ENCODE results near the gene KIFAP3.
A peak's percentile ranks its signal among the peaks of the same experiment; 100 is the strongest.
"Not testable (repeated sequence)": the region's sequence is repeated elsewhere in the genome, so short reads cannot be mapped to it uniquely, and the experiment has no call there.

The KIFAP3 gene

GRCh38 chr1:169884634-169885033, 189.9 kb downstream of the KIFAP3 start:
- DNase-seq, result no peak

GRCh38 chr1:169882039-169882511, 192.4 kb downstream of the KIFAP3 start:
- DNase-seq, result no peak

GRCh38 chr1:169879034-169879840, 195.3 kb downstream of the KIFAP3 start:
- DNase-seq, result no peak

- DNase-seq, result no peak
These were observed 196.0 kb downstream of the KIFAP3 start for GRCh38 chr1:169878498-169878897.

GRCh38 chr1:169877800-169878491, 196.5 kb downstream of the KIFAP3 start:
- DNase-seq, result no peak

GRCh38 chr1:169874229-169874628, 200.3 kb downstream of the KIFAP3 start:
- no peak for DNase-seq

GRCh38 chr1:169873582-169874199, 200.8 kb downstream of the KIFAP3 start:
- DNase-seq, result peak in 1 of 2 donors; percentile 26

- no peak for DNase-seq
These were observed 201.6 kb downstream of the KIFAP3 start for GRCh38 chr1:169872906-169873305.

- not testable (repeated sequence) for DNase-seq
These were observed 202.5 kb downstream of the KIFAP3 start for GRCh38 chr1:169871988-169872387.

Measured in hippocampal formation (tissue), 2 donors.